K562 (cell line): ENCODE results near the gene NUP85. TPM values are rescaled to one million over a fixed set of nuclear protein-coding genes. Genes with fewer than 3 reads are reported as not detected.

Source experiments
- CREB3L1 ChIP-seq: fragments of 450-650 bp; IDR thresholded peaks from 2 replicates; pipeline ENCODE4 v1.6.1; 2014; ENCODE audit warnings: low read depth, mild to moderate bottlenecking, moderate library complexity, borderline replicate concordance
- HMGXB4 ChIP-seq: sonication (generic); formaldehyde crosslinking; IDR thresholded peaks from 2 replicates; pipeline ENCODE4 v1.8.1; 2023; ENCODE audit warnings: mild to moderate bottlenecking, missing genetic modification reagents
- MYNN ChIP-seq, 2 experiments: sonication (generic); formaldehyde crosslinking in 1 of 2; IDR thresholded peaks; 2 replicates each; pipeline versions ENCODE4 v1.5.0 to v1.6.1; 2016 to 2020; ENCODE audit warnings: antibody characterized with exemption in 1 of 2, missing genetic modification reagents in 1 of 2
- NCOA4 ChIP-seq: fragments of 450-650 bp; IDR thresholded peaks from 2 replicates; pipeline ENCODE4 v1.6.1; 2018; ENCODE audit warnings: mild to moderate bottlenecking; ENCODE audit not compliant: partially characterized antibody
- NR4A1 ChIP-seq, 2 experiments: fragments of 250-450 bp in 1 of 2; fragments of 450-650 bp in 1 of 2; sonication (Bioruptor Pico) in 1 of 2; IDR thresholded peaks; 2 replicates each; pipeline versions ENCODE4 v1.4.0 to v1.6.1; 2016 to 2020; ENCODE audit warnings: mild to moderate bottlenecking in 2 of 2, missing compliant biosample characterization in 1 of 2, missing genetic modification characterization in 1 of 2, moderate library complexity in 1 of 2
- PCBP1 ChIP-seq: fragments of 200-400 bp; formaldehyde crosslinking; IDR thresholded peaks from 2 replicates; pipeline ENCODE4 v1.6.1; 2018; ENCODE audit warnings: mild to moderate bottlenecking, low read depth, low read length; ENCODE audit not compliant: poor library complexity, severe bottlenecking
- PRMT5 ChIP-seq: sonication (generic); formaldehyde crosslinking; IDR thresholded peaks from 2 replicates; pipeline ENCODE4 v1.5.0; 2020; ENCODE audit warnings: missing genetic modification reagents
- RERE ChIP-seq: sonication (generic); formaldehyde crosslinking; IDR thresholded peaks from 2 replicates; pipeline ENCODE4 v1.8.0; 2023; ENCODE audit warnings: missing genetic modification reagents, mild to moderate bottlenecking, borderline replicate concordance
- SMAD4 ChIP-seq: fragments of 250-450 bp; sonication (Bioruptor Pico); conservative IDR thresholded peaks from 2 replicates; pipeline ENCODE4 v1.8.0; 2021; ENCODE audit warnings: inconsistent platforms, mild to moderate bottlenecking, moderate library complexity
- THAP12 ChIP-seq: fragments of 250-450 bp; sonication (Bioruptor Pico); IDR thresholded peaks from 2 replicates; pipeline ENCODE4 v1.9.0; 2021; ENCODE audit warnings: mild to moderate bottlenecking, inconsistent platforms
- U2AF1 ChIP-seq: fragments of 200-400 bp; formaldehyde crosslinking; optimal IDR thresholded peaks from 2 replicates; pipeline ENCODE3; 2017; ENCODE audit warnings: mild to moderate bottlenecking, low read depth, low read length, moderate library complexity
- ZBTB34 ChIP-seq: fragments of 250-450 bp; sonication (Bioruptor Pico); IDR thresholded peaks from 2 replicates; pipeline ENCODE4 v1.8.0; 2021; ENCODE audit warnings: mild to moderate bottlenecking, moderate library complexity
- polyA plus RNA-seq, 8 experiments: library from polyadenylated mRNA; depleted of rRNA in 4 of 8; stranded (reverse) in 5 of 8; unstranded in 3 of 8; fragments of >200 nt; fragmentation: Nextera tagmentation in 2 of 8; fragmentation: Illumina TruSeq in 1 of 8; extraction: Ambion mirVana in 2 of 8; extraction: Trizol in 1 of 8; gene quantifications; 2 replicates each; pipeline versions ENCODE4 v1.2.1 to v1.2.3, GENCODE V29; 2011 to 2014; ENCODE audit warnings: inconsistent platforms in 1 of 8, missing spikeins in 1 of 8
- total RNA-seq, 7 experiments: library from RNA; depleted of rRNA in 6 of 7; stranded (reverse); fragments of >200 nt in 6 of 7; fragmentation: Illumina TruSeq in 2 of 7; extraction: Trizol in 2 of 7; gene quantifications; 2 replicates each; pipeline versions ENCODE4 v1.2.1 to v1.2.3, GENCODE V29; 2011 to 2021; ENCODE audit warnings: low replicate concordance in 1 of 7

The NUP85 gene
- total and polyA plus RNA-seq, 9 of the 15 experiments (the other 6 are each of a cell fraction or from before 2014, with no cell fraction given) = 50.2 to 177 (median 110) TPM

GRCh38 chr17:75271233-75271954 lies 65.9 kb downstream of the NUP85 start (continued):
- TF ChIP-seq CREB3L1 (peak; percentile 61; the same call in 1 of the 2 replicates), PCBP1 (peak; percentile 91), NCOA4 (no peak), THAP12 (no peak), MYNN (IDR thresholded peaks at IDR 0.05) (no peak; the same call in 1 of the 2 replicates), MYNN (CRISPR knock-in tag; IDR thresholded peaks at IDR 0.05) (no peak), PRMT5 (no peak), ZBTB34 (CRISPR knock-in tag) (no peak), HMGXB4 (CRISPR knock-in tag) (peak; percentile 94), U2AF1 (peak; percentile 85), NR4A1 (CRISPR knock-in tag; IDR thresholded peaks at IDR 0.05) (peak; percentile 14; the same call in 1 of the 2 replicates), NR4A1 (tag; IDR thresholded peaks at IDR 0.05) (no peak), RERE (CRISPR knock-in tag) (no peak), SMAD4 (CRISPR knock-in tag) (peak; percentile 98)
